NCI-H2227 (cell line): ENCODE data around the gene INO80C.
A peak's percentile ranks its signal among the peaks of the same experiment; 100 is the strongest.
"Not testable (repeated sequence)": the region's sequence is repeated elsewhere in the genome, so short reads cannot be mapped to it uniquely, and the experiment has no call there.

ENCODE experiments used
- DNase-seq: peaks from one replicate; lab custom pipeline; 2025; ENCODE audit not compliant: unreplicated experiment; lab: John Stamatoyannopoulos, UW

The INO80C gene

GRCh38 chr18:35489913-35490490 is 7.8 kb downstream of the INO80C start:
- no peak for DNase-seq

GRCh38 chr18:35489281-35489680 is 8.5 kb downstream of the INO80C start:
- not testable (repeated sequence) for DNase-seq

GRCh38 chr18:35488396-35488795 is 9.4 kb downstream of the INO80C start:
- not testable (repeated sequence) for DNase-seq

GRCh38 chr18:35487525-35487924 is 10.2 kb downstream of the INO80C start:
- DNase-seq: not testable (repeated sequence)

- no peak for DNase-seq
Observed at GRCh38 chr18:35485852-35486251, 11.9 kb downstream of the INO80C start.

- DNase-seq: no peak
Observed at GRCh38 chr18:35484034-35484433, 13.7 kb downstream of the INO80C start.

GRCh38 chr18:35481960-35482366 is 15.8 kb downstream of the INO80C start:
- DNase-seq: no peak

- no peak for DNase-seq
Observed at GRCh38 chr18:35479911-35480586, 17.7 kb downstream of the INO80C start.

- peak; percentile 9 for DNase-seq
Observed at GRCh38 chr18:35478520-35479435, 19.0 kb downstream of the INO80C start.

GRCh38 chr18:35477974-35478373 is 19.8 kb downstream of the INO80C start:
- no peak for DNase-seq

GRCh38 chr18:35477497-35477896 is 20.3 kb downstream of the INO80C start:
- DNase-seq: no peak

- no peak for DNase-seq
Observed at GRCh38 chr18:35474884-35475283, 22.9 kb downstream of the INO80C start.

GRCh38 chr18:35473562-35473961 is 24.2 kb downstream of the INO80C start:
- DNase-seq: no peak

- DNase-seq: no peak
Observed at GRCh38 chr18:35470435-35470834, 27.3 kb downstream of the INO80C start.

- no peak for DNase-seq
Observed at GRCh38 chr18:35469725-35470124, 28.0 kb downstream of the INO80C start.

GRCh38 chr18:35468711-35469110 is 29.0 kb downstream of the INO80C start:
- DNase-seq: no peak

GRCh38 chr18:35467624-35468016 is 30.1 kb downstream of the INO80C start:
- no peak for DNase-seq

GRCh38 chr18:35466815-35467623 is 30.7 kb downstream of the INO80C start:
- DNase-seq: no peak

GRCh38 chr18:35466334-35466733 is 31.4 kb downstream of the INO80C start:
- no peak for DNase-seq

GRCh38 chr18:35465329-35465728 is 32.4 kb downstream of the INO80C start:
- DNase-seq: no peak

GRCh38 chr18:35464831-35465279 is 32.9 kb downstream of the INO80C start:
- DNase-seq: no peak
